ENCODE data around the gene CHD8. TPM values are rescaled to one million over a fixed set of nuclear protein-coding genes. Genes with fewer than 3 reads are reported as not detected.

CHD8 gene
- total RNA-seq, 4 donors from 2014 or later, result 46.9 to 60.5 (median 53.1) TPM

DNA sequence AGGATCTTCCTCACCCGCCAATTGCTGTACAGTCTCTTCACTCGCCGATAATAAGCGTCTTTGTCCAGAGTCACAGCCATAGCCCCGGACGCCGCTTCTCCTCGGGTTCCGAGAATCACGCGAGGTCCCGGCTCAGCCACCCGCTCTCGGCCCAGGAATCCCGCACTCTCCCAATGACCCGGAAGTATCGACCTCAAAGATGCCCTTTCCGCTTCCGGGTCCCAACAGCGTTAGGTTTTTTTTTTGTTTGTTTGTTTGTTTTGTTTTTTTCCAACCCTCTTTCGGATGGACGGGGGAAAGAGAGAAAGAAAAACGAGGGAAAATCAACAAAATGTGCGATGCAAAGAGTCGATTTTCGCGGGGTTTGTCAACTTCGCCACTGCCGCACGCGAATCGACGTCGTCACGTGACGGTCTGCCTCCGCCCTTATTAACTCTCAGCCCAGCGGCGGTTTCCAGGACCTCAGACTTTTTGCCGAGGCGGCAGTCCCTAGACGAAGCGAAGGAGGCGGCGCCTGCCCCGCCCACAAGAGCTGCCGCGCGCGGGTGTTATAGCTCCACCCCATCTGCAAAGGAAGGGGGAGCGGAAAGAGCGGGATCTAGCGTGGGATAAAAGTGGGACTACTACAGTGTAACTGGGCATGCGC lies 72.0 kb downstream of the CHD8 start, which contains the start of gene SUPT16H:
Gene SUPT16H (minus strand): TSS at position 172 of the 646 bp plus-strand sequence. CDS start 92 bp downstream, at position 80.
- TF ChIP-seq, protein P1, sequence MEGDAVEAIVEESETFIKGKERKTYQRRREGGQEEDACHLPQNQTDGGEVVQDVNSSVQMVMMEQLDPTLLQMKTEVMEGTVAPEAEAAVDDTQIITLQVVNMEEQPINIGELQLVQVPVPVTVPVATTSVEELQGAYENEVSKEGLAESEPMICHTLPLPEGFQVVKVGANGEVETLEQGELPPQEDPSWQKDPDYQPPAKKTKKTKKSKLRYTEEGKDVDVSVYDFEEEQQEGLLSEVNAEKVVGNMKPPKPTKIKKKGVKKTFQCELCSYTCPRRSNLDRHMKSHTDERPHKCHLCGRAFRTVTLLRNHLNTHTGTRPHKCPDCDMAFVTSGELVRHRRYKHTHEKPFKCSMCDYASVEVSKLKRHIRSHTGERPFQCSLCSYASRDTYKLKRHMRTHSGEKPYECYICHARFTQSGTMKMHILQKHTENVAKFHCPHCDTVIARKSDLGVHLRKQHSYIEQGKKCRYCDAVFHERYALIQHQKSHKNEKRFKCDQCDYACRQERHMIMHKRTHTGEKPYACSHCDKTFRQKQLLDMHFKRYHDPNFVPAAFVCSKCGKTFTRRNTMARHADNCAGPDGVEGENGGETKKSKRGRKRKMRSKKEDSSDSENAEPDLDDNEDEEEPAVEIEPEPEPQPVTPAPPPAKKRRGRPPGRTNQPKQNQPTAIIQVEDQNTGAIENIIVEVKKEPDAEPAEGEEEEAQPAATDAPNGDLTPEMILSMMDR (IDR thresholded peaks at IDR 0.05; ENCODE audit: low read depth), result no peak

DNA sequence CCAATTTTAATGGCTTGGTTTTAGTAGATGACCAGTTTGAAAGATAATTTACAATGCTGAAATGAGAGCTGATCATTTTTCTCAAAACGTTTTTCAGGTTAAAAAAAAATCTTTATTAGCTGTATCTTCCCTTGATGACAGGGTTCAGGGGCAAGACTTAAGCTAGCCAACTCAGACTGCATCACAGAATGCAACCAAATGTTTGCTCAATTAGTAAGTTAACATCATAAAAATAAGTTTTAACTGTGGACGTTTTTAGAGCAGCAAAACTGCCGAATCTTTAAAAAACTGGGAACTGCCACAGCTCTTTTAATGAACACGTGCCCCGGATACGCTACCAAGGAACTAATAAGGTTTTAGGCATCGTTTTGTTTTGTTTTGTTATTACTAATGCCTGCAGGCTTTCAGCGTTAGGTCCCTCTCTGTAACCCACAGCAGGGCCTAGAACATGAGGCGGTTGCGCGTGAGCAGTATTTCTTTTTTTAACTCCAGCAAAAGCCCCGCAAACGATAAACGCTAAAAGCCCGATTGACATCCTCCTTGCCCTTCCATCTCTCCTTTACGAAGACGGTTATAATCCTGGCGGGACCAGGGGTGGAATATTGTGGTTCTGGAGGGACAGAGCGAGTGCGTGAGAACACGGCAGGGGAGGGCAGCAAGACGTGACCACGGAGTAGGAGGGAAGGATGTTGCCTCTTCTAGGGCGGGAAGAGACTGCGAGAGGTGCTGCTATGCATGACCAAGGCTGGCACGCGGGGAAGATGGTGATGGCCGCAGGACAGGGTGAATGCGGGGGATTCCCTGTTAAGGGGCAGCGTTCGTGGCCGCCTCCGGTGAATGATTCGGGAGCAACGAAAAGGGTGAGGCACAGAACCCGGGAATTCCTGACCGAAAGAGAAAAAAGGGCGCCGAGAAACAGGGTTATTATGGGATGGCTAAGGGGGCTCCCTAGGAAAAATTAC lies 72.8 kb downstream of the CHD8 start:
- TF ChIP-seq, protein P1 (IDR thresholded peaks at IDR 0.05; ENCODE audit: low read depth), result no peak

DNA sequence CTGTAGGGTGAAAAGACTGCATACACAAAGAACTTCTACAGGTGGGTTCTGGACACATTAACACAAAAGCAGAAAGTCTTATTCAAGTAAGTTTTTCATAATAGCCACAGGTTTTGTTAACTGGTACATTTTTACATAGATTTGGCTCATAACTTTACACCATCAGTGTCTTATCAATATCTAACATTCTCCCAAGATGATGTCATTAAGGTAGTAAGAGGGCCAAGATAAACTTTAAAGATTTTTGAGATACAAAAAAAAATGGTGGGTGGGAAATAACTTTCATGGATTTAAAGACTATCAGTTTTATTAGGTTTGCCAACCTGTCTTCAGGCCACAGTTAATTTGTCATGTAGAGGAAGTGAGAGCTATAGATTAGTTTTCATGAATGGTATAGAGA lies 73.8 kb downstream of the CHD8 start:
- TF ChIP-seq, protein P1 (IDR thresholded peaks at IDR 0.05; ENCODE audit: low read depth), result no peak

DNA sequence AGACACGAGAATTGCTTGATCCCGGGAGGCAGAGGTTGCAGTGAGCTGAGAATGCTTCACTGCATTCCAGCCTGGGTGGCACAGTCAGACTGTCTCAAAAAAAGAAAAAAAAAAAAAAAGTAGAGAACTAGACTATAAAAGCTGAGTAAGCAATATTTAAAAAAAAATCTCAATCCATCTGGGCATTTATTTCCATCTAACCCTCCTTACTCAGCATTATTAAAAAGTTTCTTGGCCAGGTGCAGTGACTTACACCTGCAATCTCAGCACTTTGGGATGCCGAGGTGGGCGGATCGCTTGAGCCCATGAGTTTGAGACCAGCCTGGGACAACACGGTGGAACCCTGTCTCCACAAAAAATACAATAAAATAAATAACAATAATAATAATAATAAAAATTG lies 76.6 kb downstream of the CHD8 start:
- TF ChIP-seq, protein P1 (IDR thresholded peaks at IDR 0.05; ENCODE audit: low read depth), result no peak

DNA sequence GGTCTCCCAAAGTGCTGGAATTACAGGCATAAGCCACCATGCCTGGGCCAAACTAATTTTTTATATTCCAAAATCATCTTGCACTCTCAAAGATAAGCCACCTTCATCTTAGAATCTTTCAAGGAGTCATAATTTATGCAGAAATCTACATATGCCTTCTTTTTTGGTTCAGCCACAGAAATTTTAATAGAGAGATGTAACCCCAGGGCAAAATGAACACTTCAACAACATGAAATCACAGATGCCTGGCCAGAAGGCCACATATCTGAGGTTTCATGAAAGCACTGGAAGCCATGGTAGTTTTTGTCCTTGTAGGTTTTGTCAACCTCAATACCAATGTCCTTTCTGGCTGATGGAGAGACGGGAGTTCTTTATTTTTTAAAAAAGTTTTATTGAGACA lies 81.9 kb downstream of the CHD8 start:
- TF ChIP-seq, protein P1 (IDR thresholded peaks at IDR 0.05; ENCODE audit: low read depth), result no peak

DNA sequence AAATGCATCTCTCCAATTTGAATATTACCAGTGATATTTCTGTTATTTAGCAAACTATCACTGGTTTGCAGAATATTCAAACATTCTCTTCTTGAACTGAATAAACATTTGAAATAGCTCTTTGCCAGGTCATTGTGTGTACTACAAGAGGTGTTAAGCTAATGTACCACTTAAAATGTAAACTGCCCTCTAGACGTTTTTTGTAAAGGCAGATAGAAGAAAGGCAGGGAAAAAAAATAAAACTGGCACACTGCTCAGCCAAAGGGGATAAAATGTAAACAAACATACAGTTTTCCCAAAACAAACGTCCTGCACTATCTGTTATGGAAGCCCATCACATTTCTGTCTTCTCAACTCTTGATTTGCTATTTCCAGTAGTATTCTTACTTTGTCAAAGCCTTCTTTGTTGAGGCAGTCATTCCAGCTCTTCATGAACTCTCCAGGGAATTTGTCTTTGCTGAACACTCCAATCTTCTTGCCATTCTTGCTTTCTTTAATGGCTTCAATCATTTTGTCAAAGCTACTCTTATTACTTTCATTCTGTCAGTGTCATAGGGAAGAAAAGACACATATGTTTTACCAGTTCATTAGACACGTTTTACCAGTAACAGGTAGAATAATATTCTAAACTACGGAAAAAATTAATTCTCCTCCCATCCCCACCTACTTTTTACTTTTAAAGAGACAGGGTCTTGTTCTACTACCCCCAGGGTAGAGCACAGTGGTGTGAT lies 85.8 kb downstream of the CHD8 start:
- TF ChIP-seq, protein P1 (IDR thresholded peaks at IDR 0.05; ENCODE audit: low read depth), result no peak

Measured in subcutaneous adipose tissue (tissue), 4 donors.